Measurements from ENCODE around the gene CDHR2.

- no peak for TF ChIP-seq CTCF (IDR thresholded peaks at IDR 0.05; ENCODE audit: insufficient read depth, low read length)
- TF ChIP-seq POLR2AphosphoS5 (IDR thresholded peaks at IDR 0.05; ENCODE audit: low read depth): no peak
- TF ChIP-seq REST (IDR thresholded peaks at IDR 0.05; ENCODE audit: insufficient replicate concordance, low read depth): no peak
- TF ChIP-seq GABPA (IDR thresholded peaks at IDR 0.05; ENCODE audit: low read depth): no peak
Observed at GRCh38 chr5:176628406-176629228, 79.5 kb downstream of the CDHR2 start.
